Measurements from ENCODE around the gene LRRC10.

Gene LRRC10

DNA sequence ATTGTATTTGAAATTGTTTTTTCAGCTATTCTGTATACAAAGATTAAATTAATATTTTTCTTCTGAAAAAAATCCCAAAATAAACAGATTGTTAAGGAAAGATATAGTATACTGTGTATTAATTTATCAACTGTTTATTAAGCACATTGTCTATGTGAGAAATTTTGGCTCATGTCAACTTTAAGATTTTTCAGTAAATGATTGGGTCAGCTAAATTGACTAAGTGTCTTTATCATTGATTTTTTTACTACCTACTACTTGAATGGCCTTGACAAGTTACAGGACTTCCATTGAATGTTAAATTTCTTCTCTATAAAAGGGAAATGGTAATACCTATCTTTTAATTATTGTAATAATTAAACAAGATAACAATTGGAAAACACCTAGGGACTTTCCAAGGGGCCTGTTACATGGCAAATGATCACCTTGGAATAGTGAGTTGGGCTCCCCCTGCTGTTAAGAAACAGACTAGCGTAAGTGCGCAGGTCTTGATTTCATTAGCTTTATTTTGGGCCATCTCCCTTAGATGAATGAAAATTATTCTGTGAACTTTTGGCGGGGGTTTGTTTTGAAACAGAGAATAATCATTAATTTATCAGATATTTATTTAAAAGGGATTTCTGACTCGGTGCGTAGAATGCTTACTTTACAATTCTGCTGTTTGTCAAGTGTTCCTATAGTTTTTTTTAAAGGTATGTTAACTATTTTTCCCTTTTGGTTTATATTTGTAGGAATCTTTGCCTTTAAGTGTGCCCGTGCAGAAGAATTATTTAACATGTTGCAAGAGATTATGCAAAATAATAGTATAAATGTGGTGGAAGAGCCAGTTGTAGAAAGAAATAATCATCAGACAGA, 39.9 kb downstream of the LRRC10 start:
- DNase-seq (ENCODE audit: extremely low read depth in 1 of 2, low read depth in 1 of 2) = peak in 1 of 2 donors; percentile 10

- no peak for DNase-seq (ENCODE audit: extremely low read depth in 1 of 2, low read depth in 1 of 2)
These were observed 40.6 kb downstream of the LRRC10 start for GRCh38 chr12:69570000-69570516.

- DNase-seq (ENCODE audit: extremely low read depth in 1 of 2, low read depth in 1 of 2) = no peak
These were observed 41.5 kb downstream of the LRRC10 start for GRCh38 chr12:69569236-69569635.

DNA sequence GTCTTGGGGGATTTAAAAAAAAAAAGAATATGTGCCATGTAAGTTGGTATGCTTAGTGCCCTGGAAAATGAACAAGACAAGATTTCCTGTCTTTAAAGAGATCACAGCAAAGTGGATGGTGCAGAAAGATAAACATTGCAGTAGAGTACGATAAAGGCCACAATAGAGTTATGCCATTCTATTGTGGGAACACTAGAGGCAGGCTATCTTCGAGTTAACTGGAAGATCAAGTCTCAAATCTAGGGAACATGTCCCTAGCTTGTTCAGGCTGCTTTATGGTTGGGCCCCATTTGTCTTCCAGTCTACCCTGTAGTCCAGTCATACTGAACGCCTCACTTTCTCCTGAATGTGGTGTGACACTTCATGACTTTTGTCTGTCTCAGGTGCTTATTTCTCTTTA, 44.1 kb downstream of the LRRC10 start:
- DNase-seq (ENCODE audit: extremely low read depth in 1 of 2, low read depth in 1 of 2) = no peak

GRCh38 chr12:69563166-69563762, 47.4 kb downstream of the LRRC10 start:
- no peak for DNase-seq (ENCODE audit: extremely low read depth in 1 of 2, low read depth in 1 of 2)
